Loucy (cell line): ENCODE measurements around the gene C6orf118.

Experiments used
- EZH2phosphoT487 ChIP-seq: fragments of 200-600 bp; IDR thresholded peaks from 2 replicates; pipeline ENCODE4 v1.6.1; 2018; ENCODE audit warnings: antibody characterized with exemption, mild to moderate bottlenecking, moderate library complexity, borderline replicate concordance
- TF ChIP-seq, protein P1 (sequence below): fragments of 200-600 bp; sonication (generic); conservative IDR thresholded peaks from 2 replicates; pipeline ENCODE4 v1.5.1; 2014; ENCODE audit warnings: mild to moderate bottlenecking, antibody characterized with exemption, low read length

DNA sequence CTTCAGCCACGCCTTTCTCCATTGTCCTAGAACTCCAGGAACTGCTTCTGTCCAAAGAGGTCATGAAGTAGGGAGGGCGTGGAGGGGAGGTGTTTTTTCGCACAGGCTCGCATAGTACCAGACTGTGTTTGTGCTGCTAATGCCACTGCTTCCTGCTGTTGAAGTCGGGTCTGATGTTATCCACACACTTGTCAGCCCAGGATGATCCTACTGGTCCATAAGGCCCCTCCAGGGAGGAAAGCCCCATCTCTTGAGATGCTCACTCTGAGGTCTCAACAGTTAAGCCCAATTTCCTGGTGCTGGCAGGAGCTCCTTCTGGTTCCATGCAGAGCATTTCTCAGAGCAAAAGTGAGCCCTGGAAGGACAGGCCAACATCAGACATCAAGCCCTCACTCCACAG is 65.6 kb downstream of the C6orf118 start:
- TF ChIP-seq, protein P1, sequence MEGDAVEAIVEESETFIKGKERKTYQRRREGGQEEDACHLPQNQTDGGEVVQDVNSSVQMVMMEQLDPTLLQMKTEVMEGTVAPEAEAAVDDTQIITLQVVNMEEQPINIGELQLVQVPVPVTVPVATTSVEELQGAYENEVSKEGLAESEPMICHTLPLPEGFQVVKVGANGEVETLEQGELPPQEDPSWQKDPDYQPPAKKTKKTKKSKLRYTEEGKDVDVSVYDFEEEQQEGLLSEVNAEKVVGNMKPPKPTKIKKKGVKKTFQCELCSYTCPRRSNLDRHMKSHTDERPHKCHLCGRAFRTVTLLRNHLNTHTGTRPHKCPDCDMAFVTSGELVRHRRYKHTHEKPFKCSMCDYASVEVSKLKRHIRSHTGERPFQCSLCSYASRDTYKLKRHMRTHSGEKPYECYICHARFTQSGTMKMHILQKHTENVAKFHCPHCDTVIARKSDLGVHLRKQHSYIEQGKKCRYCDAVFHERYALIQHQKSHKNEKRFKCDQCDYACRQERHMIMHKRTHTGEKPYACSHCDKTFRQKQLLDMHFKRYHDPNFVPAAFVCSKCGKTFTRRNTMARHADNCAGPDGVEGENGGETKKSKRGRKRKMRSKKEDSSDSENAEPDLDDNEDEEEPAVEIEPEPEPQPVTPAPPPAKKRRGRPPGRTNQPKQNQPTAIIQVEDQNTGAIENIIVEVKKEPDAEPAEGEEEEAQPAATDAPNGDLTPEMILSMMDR, result no peak
- no peak for TF ChIP-seq EZH2phosphoT487
